GM12874 (cell line): ENCODE data around the gene MARCHF10.

Source experiments
- TF ChIP-seq, protein P1 (sequence below): IDR thresholded peaks from 2 replicates; pipeline ENCODE4 v1.5.1; 2011; ENCODE audit warnings: low read depth, mild to moderate bottlenecking, control low read depth, low read length, moderate library complexity; ENCODE audit not compliant: insufficient read depth

Gene MARCHF10

GRCh38 chr17:62713086-62713881, 94.8 kb downstream of the MARCHF10 start:
- TF ChIP-seq, protein P1, sequence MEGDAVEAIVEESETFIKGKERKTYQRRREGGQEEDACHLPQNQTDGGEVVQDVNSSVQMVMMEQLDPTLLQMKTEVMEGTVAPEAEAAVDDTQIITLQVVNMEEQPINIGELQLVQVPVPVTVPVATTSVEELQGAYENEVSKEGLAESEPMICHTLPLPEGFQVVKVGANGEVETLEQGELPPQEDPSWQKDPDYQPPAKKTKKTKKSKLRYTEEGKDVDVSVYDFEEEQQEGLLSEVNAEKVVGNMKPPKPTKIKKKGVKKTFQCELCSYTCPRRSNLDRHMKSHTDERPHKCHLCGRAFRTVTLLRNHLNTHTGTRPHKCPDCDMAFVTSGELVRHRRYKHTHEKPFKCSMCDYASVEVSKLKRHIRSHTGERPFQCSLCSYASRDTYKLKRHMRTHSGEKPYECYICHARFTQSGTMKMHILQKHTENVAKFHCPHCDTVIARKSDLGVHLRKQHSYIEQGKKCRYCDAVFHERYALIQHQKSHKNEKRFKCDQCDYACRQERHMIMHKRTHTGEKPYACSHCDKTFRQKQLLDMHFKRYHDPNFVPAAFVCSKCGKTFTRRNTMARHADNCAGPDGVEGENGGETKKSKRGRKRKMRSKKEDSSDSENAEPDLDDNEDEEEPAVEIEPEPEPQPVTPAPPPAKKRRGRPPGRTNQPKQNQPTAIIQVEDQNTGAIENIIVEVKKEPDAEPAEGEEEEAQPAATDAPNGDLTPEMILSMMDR: no peak

DNA sequence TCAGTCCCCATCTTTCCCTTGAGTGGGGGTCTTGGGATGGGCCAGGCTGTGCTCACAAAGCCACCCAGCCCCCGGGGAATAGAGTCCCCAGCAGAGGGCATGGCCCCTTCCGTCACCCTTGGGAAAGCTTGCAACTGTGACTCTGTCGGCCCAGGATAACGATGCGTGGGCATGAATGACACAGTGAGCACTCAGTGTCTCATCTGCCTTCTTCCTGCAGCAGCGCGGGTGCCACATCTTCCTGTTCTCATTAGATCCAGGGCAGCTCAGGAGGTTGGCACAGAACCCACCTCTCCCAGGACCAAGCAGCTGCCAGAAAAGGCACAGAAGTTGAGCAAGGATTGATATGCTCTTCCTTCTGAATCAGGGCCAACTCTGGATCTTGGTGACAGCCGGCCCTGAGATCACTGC, 95.9 kb downstream of the MARCHF10 start:
- TF ChIP-seq, protein P1: no peak

- TF ChIP-seq, protein P1: no peak
These were observed 99.5 kb downstream of the MARCHF10 start for GRCh38 chr17:62708587-62708986.

DNA sequence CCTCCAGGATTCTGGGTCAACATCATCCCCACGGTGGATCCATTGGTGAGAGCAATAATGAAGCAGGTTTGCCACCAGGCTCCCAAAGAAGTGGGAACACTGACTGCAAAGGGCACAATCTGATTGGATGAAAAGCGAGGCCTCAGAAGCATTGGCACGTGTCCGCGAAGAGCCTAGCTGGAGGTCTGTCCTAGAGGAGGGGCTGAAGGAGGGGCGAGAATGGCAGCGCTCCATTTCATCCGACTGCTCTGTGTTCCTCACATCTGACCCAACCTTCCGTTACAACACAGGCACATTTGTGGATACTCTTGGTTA, 100.7 kb downstream of the MARCHF10 start:
- TF ChIP-seq, protein P1: no peak

DNA sequence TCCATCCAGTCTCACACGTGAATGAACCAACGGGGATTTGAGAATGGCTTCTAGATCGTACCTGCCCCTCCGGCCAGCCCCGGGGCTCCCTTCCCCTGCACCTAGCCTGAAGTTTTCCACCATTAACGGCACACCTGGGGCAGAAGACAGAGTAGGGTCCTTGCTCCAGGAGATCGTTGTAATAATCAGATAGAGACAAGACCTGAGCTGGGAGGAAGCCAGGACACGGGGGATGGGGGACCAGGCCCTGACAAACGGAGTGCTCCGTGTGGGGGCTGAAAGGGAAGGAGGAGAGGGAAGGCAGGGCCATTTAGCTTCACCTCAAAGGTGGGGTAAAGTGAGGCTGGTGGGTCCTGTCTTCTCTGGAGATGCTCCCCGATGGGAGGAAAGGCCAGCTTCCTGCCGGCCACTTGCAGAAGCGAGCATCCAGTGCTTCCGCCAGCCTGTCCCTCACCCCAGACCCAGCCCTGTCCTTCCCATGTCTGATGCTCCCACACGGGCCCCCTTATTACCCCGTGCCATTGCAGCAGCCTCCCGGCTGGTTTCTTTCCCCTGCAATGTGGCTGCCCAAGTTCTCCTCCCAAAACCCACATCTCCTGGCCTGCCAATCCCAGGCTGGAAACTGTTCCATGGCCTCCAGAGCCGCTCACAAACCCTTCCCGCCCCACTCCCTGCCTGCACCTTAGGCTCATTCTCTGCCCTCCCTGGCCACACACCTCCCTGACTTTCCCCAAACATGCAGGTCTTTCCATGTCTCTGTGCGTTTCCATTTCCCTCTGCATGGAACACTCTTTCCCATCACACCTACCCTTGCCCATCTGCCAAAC, 101.3 kb downstream of the MARCHF10 start:
- TF ChIP-seq, protein P1: no peak

DNA sequence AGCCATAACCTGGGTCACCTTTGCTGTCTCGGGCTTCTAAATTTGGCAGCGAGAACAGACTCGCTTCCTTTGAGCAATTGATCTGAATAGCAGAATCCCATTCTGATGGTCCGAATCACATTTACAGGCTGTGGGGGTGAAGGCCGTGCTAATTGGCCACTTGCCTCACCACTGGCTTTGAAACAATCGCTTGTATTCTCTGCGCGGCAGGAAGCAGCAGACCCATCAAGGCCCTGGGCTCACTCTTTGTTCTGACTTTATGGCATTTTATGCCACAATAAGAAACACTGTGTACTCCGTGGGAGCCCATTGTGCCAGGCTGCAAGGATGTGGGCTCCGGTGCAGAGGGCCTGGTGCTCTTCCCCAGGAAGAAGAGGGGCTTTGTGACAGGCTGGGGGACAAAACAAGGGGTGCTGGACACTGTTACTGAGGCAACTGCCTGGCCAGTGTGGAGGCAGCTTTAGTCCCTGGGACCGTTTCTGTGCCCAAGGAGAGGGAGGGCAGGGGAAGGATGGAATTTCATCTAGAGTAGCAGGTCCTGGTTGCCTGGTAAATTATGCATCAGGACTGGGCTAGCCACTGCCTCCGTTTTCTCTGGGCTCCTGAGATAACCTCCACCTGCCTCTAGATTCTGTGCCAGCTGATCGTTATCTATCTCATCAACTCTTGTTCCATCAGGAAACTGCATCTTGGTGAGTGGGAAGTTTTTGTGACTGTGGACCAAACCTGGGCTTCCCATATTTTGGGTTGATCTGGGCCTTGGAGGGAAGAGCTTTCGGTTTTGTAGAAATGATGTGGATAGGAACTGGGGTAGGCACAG, 102.1 kb downstream of the MARCHF10 start:
- TF ChIP-seq, protein P1: no peak

DNA sequence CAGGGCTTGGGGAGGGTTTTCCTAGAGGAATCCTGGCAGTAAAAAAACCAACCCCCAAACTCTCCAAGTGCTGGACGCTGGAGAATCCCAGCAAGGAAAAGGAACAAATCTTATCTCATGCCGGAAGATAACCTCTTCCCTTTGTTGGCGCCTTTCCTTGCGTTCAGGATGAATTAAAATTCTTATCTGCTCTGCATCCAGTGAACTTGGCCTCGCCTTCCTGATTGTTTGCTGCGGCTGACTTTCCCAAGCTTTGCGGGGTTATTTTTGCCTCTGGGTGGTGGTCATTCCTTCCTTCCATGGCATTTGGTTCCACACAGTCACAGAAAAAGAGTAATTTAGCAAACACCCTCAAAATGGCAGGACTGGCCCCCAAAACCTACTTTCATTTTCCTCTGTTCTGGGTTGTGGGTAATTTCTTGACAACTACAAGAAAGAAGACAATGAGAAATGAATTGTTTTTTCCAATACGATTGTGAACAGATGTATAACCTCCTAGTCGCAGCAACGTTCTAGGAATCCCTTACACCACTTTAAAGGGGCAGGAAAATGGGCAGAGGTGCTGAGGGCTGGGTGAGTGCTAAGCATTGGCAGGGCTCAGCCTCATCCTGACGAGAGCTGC, 102.8 kb downstream of the MARCHF10 start:
- TF ChIP-seq, protein P1: no peak
